Activated T-cell treated with anti-CD3 and anti-CD28 coated beads for 48 hours (primary cell): ENCODE results near the gene C10orf62.

Experiments
- DNase-seq: peaks from one replicate; pipeline ENCODE4 v3.0.0-alpha.2; 2020; ENCODE audit warnings: low read depth

C10orf62 gene

GRCh38 chr10:97585439-97585811 lies 4.1 kb upstream of the C10orf62 start:
- DNase-seq: no peak

DNA sequence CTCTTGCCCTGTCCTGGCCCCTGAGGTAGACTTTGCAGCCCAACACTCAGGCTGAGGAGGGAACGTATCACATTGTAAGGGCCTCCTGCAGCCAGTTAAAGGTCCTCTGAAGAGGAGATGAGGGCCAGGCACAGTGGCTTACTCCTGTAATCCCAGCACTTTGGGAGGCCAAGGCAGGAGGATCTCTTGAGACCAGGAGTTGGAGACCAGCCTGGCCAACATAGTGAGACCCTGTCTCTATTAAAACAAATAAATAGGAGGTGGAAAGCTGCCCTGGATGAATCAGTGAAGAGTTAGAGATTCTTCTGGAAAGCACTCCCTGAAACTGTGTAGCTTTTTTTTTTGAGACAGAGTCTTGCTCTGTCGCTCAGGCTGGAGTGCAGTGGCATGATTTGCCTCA lies 2.3 kb upstream of the C10orf62 start:
- no peak for DNase-seq

DNA sequence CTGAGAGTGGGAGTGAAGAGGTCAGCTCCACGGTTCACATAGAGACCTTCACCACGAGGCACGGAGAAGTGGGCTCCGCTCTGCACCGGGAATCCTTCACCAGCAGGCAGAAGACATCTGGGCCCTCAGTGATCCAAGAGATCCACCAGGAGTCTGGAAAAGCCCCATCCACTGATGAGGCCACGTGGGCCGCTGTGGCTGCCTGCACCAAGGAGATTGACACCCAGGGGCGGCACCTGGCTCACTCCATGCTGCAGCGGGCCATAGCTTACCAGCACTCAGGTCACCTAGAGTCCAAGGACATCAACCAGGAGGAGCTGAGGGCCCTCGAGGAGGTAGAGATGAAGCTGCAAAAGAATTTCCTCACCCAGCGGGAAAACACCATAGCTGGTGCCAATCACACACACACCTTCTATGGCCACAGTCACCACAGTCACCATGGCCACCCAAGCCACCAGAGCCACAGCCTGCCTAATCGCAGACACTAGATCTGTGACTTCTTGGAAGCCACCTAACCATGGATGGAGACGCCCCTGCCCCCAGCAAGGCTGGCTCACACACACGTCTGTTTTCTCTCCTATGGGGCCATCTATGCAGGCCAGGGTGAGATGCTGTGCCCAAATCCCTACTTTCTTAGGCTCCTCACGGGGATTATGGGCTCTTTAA lies 694 bp downstream of the C10orf62 start:
- DNase-seq: no peak

- DNase-seq: no peak
Measured at GRCh38 chr10:97590748-97591495, 1.4 kb downstream of the C10orf62 start.

DNA sequence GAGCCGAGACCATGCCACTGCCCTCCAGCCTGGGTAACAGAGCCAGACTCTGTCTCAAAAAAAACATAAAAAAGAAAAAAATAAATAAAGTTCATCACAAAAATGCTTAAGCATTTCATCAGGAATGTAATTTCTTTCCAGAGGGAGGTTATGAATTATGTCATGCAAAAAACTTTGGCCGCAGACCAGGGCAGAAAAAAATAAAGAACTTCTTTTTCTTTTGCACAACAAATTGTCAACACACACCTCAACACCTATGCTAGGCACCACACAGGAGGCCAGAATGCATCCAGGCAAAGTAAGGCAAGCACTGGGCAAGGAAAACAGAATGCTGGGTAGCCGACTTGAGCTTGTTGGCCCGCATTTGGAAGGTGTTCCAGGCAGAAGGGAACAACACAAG lies 3.9 kb downstream of the C10orf62 start:
- no peak for DNase-seq

DNA sequence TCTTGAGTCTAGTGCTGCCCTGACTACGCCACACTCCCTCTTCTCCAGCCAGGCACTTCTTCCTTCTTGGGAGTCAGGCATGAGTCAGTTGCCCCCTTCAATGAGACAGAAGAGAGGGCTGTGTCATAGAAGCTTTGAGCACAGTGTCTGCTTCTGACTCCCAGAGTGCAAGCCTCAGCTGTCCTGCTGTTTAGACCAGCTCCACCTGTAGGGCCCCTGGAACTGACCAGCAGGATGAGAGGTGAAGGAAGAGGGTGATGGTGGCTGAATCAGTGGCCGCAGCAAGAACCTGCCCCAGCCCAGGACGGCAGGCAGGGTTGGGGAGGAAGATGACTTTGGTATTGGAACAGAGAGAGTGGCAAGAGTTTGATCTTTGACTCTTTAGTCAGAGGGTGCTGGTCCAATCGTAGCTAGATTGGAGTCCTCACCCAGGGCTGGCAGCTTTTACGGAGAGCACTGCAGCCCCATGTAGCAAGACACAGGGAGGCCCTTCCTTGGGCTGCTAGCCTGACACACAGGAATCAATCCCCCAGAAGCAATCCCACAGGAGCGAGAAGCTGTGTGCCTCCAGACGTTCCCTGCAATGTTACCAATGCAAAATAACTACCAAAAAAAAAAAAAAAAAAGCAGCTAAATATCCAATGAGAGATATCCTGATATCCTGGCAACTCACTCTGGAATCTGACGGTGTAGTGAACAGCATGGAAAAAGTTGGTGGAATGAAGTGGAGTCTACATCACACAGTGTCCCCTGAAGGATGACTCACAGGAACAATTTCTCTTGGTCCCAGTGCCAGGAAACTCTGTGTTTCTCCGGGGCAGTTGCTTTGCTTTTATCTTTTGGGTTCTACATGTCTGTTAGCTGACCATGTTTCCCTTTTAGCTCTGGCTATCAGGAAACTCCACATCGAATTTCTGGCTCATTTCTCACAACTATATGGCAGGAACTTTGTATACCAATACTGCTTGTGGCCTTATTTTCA lies 6.9 kb downstream of the C10orf62 start:
- no peak for DNase-seq

DNA sequence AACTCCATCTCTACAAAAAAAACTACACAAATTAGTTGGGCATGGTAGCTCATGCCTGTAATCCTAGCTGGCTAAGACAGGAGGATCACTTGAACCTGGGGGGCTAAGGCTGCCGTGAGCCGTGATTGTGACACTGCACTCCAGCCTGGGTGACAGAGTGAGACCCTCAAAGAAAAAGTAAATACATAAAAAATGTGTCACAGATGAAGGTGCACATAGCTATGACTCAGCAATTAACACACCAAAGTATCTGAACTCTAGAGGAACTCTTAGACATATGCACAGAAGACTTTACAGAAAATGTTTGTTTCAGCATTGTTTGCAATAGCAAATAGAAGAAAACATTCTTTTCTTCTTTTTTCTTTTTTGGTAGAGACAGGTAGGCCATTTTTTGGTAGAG lies 8.3 kb downstream of the C10orf62 start:
- DNase-seq: no peak

GRCh38 chr10:97598407-97599271 lies 9.1 kb downstream of the C10orf62 start:
- DNase-seq: no peak

DNA sequence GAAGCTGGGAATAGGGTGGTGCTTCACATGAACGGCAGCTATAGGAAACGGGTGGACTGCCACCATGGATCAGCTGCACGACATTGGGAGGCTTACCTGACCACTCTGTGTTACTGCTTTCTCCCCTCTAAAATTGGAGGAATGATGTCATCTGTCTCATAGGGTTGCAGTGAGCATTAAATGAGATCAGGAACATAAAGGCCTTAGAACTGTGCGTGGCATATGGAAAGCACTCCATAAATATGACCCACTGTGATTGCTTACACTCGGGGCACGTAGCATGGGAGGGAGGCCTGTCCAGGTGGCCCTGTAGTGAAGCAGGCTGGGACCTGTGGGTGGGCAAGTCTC lies 9.7 kb downstream of the C10orf62 start:
- no peak for DNase-seq

GRCh38 chr10:97600616-97601015 lies 11.1 kb downstream of the C10orf62 start:
- DNase-seq: no peak

DNA sequence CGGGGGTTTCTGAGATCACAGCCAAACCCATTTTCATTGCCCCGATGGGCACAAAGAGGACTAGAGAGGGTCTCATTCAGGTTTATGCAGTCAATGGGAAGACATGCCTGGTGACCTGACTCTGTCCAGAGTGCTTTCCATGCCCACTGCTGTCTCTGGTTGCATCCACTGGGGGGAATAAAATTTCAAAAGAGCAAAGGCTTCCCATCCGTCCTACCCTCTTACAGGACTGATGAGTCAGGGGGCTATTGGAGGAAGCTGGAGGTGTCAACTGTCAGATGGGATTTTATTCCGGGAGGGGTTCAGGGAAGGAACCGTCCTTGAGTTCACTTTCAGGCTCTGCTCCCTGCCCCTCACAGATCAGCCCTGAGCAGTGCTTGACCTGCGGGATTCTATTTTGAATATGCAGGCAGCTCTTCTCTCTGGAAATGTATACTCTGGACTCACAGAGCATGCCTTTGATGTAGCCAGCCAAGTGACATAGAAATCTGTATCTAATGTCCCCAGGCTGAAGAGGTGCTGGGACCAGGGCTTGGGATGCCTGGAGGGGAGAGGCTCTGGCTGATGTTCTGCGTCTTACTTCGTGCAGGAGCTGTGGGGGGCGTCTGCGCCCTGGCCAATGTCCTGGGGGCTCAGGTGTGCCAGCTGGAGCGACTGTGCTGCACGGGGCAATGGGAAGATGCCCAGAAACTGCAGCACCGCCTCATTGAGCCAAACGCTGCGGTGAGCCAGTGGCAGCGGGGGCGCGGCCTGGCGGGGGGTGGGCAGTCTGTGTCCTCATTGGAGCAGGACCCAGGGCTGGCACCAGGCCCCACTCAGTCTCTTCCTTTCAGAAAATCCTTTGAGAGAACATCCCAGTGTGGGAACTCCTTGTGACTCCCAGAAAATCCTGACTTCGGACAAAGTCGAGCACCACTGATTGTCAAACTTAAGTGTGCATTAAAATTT lies 12.0 kb downstream of the C10orf62 start:
- no peak for DNase-seq

- DNase-seq: no peak
Measured at GRCh38 chr10:97607095-97607636, 17.6 kb downstream of the C10orf62 start.

DNA sequence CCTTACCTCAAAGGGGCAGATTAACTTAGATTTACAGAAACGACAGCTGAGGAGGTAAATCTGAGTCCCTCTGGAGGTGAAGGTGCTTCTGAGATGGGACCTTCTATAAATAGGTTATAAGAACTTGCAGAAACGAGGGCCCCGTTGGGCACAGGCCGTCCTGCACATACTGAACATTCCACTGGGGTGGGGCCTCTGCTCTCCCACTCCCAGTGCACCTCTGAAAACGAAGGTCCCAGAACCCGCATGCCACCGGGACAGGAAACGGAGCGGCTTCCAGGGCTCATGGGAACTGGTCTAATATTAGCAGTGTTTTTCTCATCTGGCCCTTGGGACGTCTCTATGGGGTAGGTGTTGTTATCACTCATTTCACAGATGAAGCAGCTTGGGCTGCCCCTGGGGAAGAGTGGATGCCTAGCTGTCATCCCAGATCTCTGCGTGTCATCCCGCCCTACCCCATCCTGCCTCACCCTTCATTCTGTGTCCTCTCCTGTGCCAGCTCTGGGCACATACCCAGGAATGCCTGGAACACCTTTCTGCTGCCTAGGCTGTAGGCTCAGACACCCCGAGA lies 19.6 kb downstream of the C10orf62 start:
- no peak for DNase-seq

DNA sequence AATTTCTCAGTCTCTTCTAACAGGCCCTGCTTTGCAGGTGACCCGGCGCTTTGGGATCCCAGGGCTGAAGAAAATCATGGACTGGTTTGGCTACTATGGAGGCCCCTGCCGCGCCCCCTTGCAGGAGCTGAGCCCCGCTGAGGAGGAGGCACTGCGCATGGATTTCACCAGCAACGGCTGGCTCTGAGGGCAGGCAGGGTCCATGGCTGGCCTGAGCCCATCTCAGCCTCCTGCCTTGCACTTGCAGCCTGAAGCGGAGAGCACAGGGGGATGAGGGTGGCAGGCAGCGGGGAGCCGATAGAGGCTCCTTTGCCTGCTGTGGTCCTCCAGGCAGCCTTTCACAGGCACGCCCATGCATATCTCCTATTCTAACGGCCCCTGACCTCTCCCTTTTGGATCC lies 22.0 kb downstream of the C10orf62 start:
- DNase-seq: no peak

DNA sequence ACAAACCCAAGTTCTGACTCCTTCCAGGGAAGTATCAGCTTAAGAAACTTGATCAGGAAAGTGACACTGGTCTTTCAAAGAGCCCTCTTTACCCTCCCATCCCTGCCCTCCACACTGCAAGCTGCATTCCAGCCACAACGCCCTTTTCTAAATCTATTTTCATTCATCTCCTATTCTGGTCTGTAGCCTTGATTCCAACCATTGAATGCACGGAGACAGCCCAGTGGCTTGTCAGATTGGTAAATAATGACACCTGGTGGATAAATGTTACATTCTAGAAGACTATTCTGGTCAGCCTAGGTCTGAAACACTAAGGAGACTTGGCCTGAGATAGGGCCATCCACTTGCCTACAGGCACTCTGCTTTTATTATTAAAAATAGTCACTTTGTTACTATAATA lies 22.9 kb downstream of the C10orf62 start:
- no peak for DNase-seq

GRCh38 chr10:97618285-97618684 lies 28.8 kb downstream of the C10orf62 start:
- no peak for DNase-seq

DNA sequence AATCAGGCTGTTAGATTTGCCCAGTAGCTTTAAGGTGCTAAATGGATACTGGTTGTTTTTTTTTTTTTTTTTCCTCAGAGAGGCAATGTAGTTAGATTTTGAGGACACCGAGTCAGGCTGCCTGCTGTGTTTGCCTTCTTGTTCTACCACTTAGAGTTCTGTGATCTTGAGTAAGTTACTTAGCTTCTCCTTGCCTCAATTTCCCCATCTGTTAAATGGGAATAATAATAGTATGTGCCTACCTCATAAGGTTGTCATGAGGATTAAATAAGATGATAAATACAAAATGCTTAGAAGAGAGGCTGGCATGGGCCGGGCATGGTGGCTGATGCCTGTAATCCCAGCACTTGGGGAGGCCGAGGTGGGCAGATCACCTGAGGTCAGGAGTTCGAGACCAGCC lies 29.2 kb downstream of the C10orf62 start:
- no peak for DNase-seq

DNA sequence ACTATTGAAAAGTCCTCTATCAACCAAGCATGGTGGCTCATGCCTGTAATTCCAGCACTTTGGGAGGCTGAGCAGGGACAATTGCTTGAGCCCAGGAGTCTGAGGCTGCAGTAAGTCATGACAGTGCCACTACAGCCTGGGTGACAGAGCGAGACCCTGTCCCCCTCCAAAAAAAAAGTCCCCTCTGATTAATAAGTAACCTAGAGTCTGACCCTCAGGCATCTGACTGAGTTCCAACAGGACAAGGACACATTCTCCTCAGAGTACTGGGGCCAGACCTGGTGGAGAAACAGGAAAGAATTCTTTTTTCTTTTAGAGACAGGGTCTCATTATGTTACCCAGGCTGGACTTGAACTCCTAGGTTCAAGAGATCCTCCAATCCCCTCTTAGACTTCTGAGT lies 33.8 kb downstream of the C10orf62 start:
- DNase-seq: no peak

- DNase-seq: no peak
Measured at GRCh38 chr10:97627731-97628130, 38.2 kb downstream of the C10orf62 start.

GRCh38 chr10:97628228-97628627 lies 38.7 kb downstream of the C10orf62 start:
- DNase-seq: no peak
